ENCODE data around the gene BCKDHB.
"Not testable (repeated sequence)": the region's sequence is repeated elsewhere in the genome, so short reads cannot be mapped to it uniquely, and the experiment has no call there.

- not testable (repeated sequence) for TF ChIP-seq POLR2A (IDR thresholded peaks at IDR 0.05; ENCODE audit: low read depth, low read length); POLR2AphosphoS5 (IDR thresholded peaks at IDR 0.05; ENCODE audit: low read depth, low read length); TAF1 (IDR thresholded peaks at IDR 0.05; ENCODE audit: low read depth, low read length); POU2F2 (IDR thresholded peaks at IDR 0.05; ENCODE audit: low read depth, low read length); PAX5 (IDR thresholded peaks at IDR 0.05; ENCODE audit: insufficient read depth, low read length, severe bottlenecking); SPI1 (IDR thresholded peaks at IDR 0.05; ENCODE audit: low read depth, low read length)
Observed at GRCh38 chr6:80211890-80212289, 105.4 kb downstream of the BCKDHB start.
